Nephron progenitor cell (in vitro differentiated cells): Measurements from ENCODE around the gene UVRAG.

Experiments
- DNase-seq: peaks from one replicate; pipeline ENCODE4 v3.0.0; 2021
- H3K27ac Mint-ChIP-seq: 2 replicates; pipeline ENCODE4 v1.8.0; 2021; ENCODE audit warnings: mild to moderate bottlenecking, moderate library complexity, mixed read lengths
- H3K27me3 Mint-ChIP-seq: 2 replicates; pipeline ENCODE4 v1.8.0; 2021; ENCODE audit warnings: mild to moderate bottlenecking, low read depth, mixed read lengths; ENCODE audit not compliant: poor library complexity
- H3K36me3 Mint-ChIP-seq: 2 replicates; pipeline ENCODE4 v1.8.0; 2021; ENCODE audit warnings: low read depth, mixed read lengths
- H3K4me1 Mint-ChIP-seq: 2 replicates; pipeline ENCODE4 v1.8.0; 2021; ENCODE audit warnings: mixed read lengths
- H3K4me3 Mint-ChIP-seq: 2 replicates; pipeline ENCODE4 v1.8.0; 2021; ENCODE audit warnings: mild to moderate bottlenecking, moderate library complexity, mixed read lengths
- H3K9me3 Mint-ChIP-seq: 2 replicates; pipeline ENCODE4 v1.8.0; 2021; ENCODE audit warnings: mild to moderate bottlenecking, moderate library complexity, mixed read lengths
- TF ChIP-seq, protein P1 (sequence below): fragments of 200-600 bp; sonication (generic); IDR thresholded peaks from 2 replicates; pipeline ENCODE4 v1.5.0; 2021; ENCODE audit warnings: antibody characterized with exemption

Gene UVRAG

GRCh38 chr11:75913984-75914383 lies 99.0 kb downstream of the UVRAG start:
- Mint-ChIP-seq H3K4me1 (no peaks in the 10 kb centered on the region), H3K9me3 (no peaks in the 10 kb centered on the region), H3K4me3 (no peak overlapping the region), H3K36me3 (peaks cover 17% of the 10 kb centered on the region), H3K27me3 (no peaks in the 10 kb centered on the region), H3K27ac (no peak overlapping the region)
- DNase-seq: no peak
- TF ChIP-seq, protein P1, sequence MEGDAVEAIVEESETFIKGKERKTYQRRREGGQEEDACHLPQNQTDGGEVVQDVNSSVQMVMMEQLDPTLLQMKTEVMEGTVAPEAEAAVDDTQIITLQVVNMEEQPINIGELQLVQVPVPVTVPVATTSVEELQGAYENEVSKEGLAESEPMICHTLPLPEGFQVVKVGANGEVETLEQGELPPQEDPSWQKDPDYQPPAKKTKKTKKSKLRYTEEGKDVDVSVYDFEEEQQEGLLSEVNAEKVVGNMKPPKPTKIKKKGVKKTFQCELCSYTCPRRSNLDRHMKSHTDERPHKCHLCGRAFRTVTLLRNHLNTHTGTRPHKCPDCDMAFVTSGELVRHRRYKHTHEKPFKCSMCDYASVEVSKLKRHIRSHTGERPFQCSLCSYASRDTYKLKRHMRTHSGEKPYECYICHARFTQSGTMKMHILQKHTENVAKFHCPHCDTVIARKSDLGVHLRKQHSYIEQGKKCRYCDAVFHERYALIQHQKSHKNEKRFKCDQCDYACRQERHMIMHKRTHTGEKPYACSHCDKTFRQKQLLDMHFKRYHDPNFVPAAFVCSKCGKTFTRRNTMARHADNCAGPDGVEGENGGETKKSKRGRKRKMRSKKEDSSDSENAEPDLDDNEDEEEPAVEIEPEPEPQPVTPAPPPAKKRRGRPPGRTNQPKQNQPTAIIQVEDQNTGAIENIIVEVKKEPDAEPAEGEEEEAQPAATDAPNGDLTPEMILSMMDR: no peak

DNA sequence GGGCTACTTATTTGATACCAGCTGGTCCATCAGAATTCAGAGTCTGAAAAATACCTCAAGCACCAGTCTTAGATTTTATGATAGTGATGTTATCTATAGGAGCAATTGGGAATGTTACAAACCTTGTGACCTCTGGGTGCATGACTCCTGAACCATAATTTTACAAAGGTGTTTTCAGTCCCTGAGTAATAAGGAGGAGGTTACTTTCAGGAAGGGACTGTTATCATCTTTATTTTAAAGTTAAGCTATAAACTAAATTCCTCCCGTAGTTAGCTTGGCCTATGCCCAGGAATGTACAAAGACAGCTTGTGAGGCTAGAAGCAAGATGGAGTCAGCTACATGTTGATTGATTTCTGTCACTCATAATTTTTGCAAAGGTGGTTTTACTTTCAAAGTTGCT lies 101.9 kb downstream of the UVRAG start:
- Mint-ChIP-seq H3K27me3 (no peaks in the 10 kb centered on the region), H3K4me1 (no peaks in the 10 kb centered on the region), H3K4me3 (no peak overlapping the region), H3K9me3 (no peaks in the 10 kb centered on the region), H3K36me3 (peaks cover 26% of the 10 kb centered on the region), H3K27ac (no peak overlapping the region)
- no peak for DNase-seq
- TF ChIP-seq, protein P1: no peak

GRCh38 chr11:75918331-75918730 lies 103.3 kb downstream of the UVRAG start:
- Mint-ChIP-seq H3K4me3 (no peak overlapping the region), H3K27me3 (no peaks in the 10 kb centered on the region), H3K4me1 (no peaks in the 10 kb centered on the region), H3K36me3 (peaks cover 15% of the 10 kb centered on the region), H3K9me3 (no peaks in the 10 kb centered on the region), H3K27ac (no peak overlapping the region)
- DNase-seq: no peak
- TF ChIP-seq, protein P1: no peak

GRCh38 chr11:75919525-75919924 lies 104.5 kb downstream of the UVRAG start:
- Mint-ChIP-seq H3K27ac (no peak overlapping the region), H3K9me3 (no peaks in the 10 kb centered on the region), H3K4me3 (no peak overlapping the region), H3K27me3 (no peaks in the 10 kb centered on the region), H3K36me3 (peaks cover 9% of the 10 kb centered on the region), H3K4me1 (no peaks in the 10 kb centered on the region)
- TF ChIP-seq, protein P1: no peak
- DNase-seq: no peak

DNA sequence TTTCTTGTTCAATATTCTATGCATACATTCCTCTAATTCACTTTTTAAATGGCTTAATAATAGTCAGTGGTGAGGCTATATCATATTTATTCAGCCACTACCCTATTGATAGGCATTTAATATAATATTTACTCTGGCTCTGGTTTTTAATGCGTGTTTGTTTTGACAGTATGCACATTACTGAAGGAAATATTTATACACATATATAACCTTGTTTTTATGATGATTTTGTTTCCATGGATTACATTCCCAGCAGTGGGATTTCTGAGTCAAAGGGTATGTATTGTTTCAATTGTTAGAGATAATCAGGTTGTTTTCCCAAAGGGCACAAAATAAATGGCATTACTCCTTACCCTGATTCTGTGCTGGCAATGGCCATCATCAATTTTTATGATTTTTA lies 105.8 kb downstream of the UVRAG start:
- Mint-ChIP-seq H3K9me3 (no peaks in the 10 kb centered on the region), H3K4me1 (no peaks in the 10 kb centered on the region), H3K36me3 (peaks cover 9% of the 10 kb centered on the region), H3K4me3 (no peak overlapping the region), H3K27ac (no peak overlapping the region), H3K27me3 (no peaks in the 10 kb centered on the region)
- no peak for DNase-seq
- TF ChIP-seq, protein P1: no peak

DNA sequence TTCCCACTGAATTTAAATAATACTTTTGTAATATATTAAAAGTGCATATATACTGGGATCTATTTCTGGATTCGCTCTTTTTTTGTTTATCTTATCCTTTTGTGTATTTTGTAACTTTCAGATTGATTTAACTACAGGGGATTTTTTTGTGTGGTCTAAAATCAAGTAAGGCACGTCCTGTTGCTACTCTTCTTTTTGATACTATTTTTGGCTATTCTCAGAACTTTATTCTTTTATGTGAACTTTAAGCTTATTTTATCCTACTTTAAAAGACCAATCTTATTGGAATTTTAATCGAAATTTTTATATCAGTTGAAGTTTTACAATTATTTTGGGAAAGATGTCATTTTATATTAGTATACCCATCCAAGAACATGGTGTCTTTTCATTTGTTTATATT lies 106.8 kb downstream of the UVRAG start:
- no peaks in the 10 kb centered on the region for H3K9me3 Mint-ChIP-seq
- H3K4me1 Mint-ChIP-seq: no peaks in the 10 kb centered on the region
- H3K27me3 Mint-ChIP-seq: no peaks in the 10 kb centered on the region
- DNase-seq: no peak
- peaks cover 9% of the 10 kb centered on the region for H3K36me3 Mint-ChIP-seq
- no peak overlapping the region for H3K4me3 Mint-ChIP-seq
- no peak overlapping the region for H3K27ac Mint-ChIP-seq
- TF ChIP-seq, protein P1: no peak
